ENCODE data around the gene KIRREL2. TPM values are rescaled to one million over a fixed set of nuclear protein-coding genes. Genes with fewer than 3 reads are reported as not detected.

KIRREL2 gene
- total RNA-seq, 4 donors from 2014 or later = not detected

- in situ Hi-C loops (cut with MboI; ENCODE audit: low pct_ligation_motif_present in 1 of 4, low pct_unique_long_range_greater_than_20kb in 1 of 4, low sequenced_read_pairs in 3 of 4) (loop anchor here (5.0 to 10.0 kb wide), 2 partner anchors 52 to 55 kb away; partner anchors contain the start of gene LRFN3 (in 3 of the 4)), intact Hi-C loops (cut with DNase I; ENCODE audit: low total_unique reads) (loop anchor here (5.0 kb wide), 1 partner anchor 52 kb away; no protein-coding TSS in a partner anchor)
- Histone ChIP-seq H3K9me3 (no peaks in the 10 kb centered on the region), H3K36me3 (no peaks in the 10 kb centered on the region), H3K4me3 (no peak overlapping the region), H3K27me3 (peaks cover 14% of the 10 kb centered on the region), H3K27ac (no peak overlapping the region), H3K4me1 (peaks cover 0 to 4% (median 1%) of the 10 kb centered on the region in 4 donors)
- no peak for TF ChIP-seq EP300 (IDR thresholded peaks at IDR 0.05; ENCODE audit: low read depth)
- TF ChIP-seq, protein P1, sequence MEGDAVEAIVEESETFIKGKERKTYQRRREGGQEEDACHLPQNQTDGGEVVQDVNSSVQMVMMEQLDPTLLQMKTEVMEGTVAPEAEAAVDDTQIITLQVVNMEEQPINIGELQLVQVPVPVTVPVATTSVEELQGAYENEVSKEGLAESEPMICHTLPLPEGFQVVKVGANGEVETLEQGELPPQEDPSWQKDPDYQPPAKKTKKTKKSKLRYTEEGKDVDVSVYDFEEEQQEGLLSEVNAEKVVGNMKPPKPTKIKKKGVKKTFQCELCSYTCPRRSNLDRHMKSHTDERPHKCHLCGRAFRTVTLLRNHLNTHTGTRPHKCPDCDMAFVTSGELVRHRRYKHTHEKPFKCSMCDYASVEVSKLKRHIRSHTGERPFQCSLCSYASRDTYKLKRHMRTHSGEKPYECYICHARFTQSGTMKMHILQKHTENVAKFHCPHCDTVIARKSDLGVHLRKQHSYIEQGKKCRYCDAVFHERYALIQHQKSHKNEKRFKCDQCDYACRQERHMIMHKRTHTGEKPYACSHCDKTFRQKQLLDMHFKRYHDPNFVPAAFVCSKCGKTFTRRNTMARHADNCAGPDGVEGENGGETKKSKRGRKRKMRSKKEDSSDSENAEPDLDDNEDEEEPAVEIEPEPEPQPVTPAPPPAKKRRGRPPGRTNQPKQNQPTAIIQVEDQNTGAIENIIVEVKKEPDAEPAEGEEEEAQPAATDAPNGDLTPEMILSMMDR (IDR thresholded peaks at IDR 0.05) = no peak
- no peak for TF ChIP-seq POLR2AphosphoS5 (IDR thresholded peaks at IDR 0.05)
- TF ChIP-seq POLR2A (IDR thresholded peaks at IDR 0.05) = no peak
- 0 to 4% methylated on average over 2 to 28 of the region's 28 CpGs for WGBS, 2 donors (ENCODE audit: low coverage in 1 of 2)
- DNase-seq = peak; percentile 90
Observed at GRCh38 chr19:35879770-35880317, 23.1 kb downstream of the KIRREL2 start.

DNA sequence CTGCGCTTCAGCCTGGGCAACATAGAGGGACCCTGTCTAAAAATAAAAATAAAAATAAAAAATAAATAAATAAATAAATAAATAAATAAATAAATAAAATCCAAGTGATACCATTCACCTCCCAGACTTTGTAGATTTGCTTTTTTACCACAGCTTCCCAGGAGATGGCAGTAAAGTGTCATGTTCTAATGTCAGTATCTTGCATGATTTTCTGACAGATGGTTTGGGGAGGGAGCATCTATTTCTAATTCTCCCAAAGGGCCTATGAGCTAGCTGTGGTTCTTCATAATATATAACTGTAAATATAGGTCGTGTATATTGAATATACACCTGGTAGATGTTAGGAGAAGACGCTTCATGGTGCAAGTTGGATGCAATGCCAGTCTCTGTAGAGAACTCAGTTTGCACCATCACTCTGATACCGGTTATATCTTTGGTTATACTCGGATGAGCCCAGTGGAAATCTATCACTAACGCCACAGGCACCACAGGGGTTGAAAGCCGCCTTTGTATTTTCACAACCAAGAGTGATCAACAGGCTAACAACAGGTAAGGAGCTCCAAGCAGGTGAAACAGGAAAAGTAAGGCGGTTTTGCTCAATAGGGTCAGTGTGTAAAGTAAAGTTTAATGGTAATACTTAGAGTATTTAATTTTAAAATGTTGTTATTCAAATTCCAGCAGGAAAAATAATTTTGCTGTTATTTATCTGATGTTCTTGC is 25.6 kb downstream of the KIRREL2 start:
- 23 to 40% methylated on average over 4 to 8 of the region's 8 CpGs for WGBS, 2 donors (ENCODE audit: low coverage in 1 of 2)

DNA sequence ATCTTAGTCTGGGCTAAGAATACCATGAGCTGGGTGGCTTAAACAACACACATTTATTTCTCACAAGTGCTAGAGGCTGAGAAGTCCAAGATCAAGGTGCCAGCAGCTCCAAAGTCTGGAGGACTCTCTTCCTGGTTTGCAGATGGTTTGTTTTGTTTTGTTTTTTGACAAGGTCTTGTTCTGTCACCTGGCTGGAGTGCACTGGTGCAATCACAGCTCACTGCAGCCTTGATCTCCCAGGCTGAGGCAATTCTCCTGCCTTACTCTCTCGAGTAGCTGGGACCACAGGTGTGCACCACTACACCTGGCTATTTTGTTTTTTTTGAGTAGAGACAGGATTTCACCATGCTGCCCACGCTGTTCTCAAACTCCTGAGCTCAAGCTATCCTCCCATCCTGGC is 27.2 kb downstream of the KIRREL2 start:
- TF ChIP-seq POLR2AphosphoS5 (IDR thresholded peaks at IDR 0.05) = no peak
- TF ChIP-seq, protein P1 (IDR thresholded peaks at IDR 0.05) = no peak
- TF ChIP-seq EP300 (IDR thresholded peaks at IDR 0.05; ENCODE audit: low read depth) = no peak
- no peak for TF ChIP-seq POLR2A (IDR thresholded peaks at IDR 0.05)
- intact Hi-C loops (cut with DNase I; ENCODE audit: low total_unique reads) = loop anchor here (5.0 kb wide), 1 partner anchor 48 kb away; no protein-coding TSS in a partner anchor
- no peak for DNase-seq
- Histone ChIP-seq H3K36me3 (peaks cover 0 to 12% (median 6%) of the 10 kb centered on the region in 4 donors), H3K4me1 (peaks cover 0 to 4% (median 1%) of the 10 kb centered on the region in 4 donors), H3K27me3 (peaks cover 6% of the 10 kb centered on the region), H3K9me3 (no peaks in the 10 kb centered on the region), H3K27ac (no peak overlapping the region), H3K4me3 (no peak overlapping the region)
- in situ Hi-C loops (cut with MboI; ENCODE audit: low pct_ligation_motif_present in 1 of 4, low pct_unique_long_range_greater_than_20kb in 1 of 4, low sequenced_read_pairs in 3 of 4) = loop anchor here (5.0 to 10.0 kb wide), 2 partner anchors 48 to 51 kb away; partner anchors contain the start of gene LRFN3 (in 3 of the 4)
- WGBS, 2 donors (ENCODE audit: low coverage in 1 of 2) = 45 to 46% methylated on average over 2 of the region's 2 CpGs

More for the DNA sequence above, 25.6 kb downstream of the KIRREL2 start:
- H3K27me3 ChIP-seq = peaks cover 14% of the 10 kb centered on the region
- no peak for DNase-seq
- TF ChIP-seq POLR2AphosphoS5 (IDR thresholded peaks at IDR 0.05) (no peak), POLR2A (IDR thresholded peaks at IDR 0.05) (no peak), EP300 (IDR thresholded peaks at IDR 0.05; ENCODE audit: low read depth) (no peak)
- TF ChIP-seq, protein P1 (IDR thresholded peaks at IDR 0.05) = peak; percentile 34 to 66 (median 52)
- no peak overlapping the region for H3K4me3 ChIP-seq
- no peaks in the 10 kb centered on the region for H3K36me3 ChIP-seq
- no peaks in the 10 kb centered on the region for H3K9me3 ChIP-seq
- intact Hi-C loops (cut with DNase I; ENCODE audit: low total_unique reads) (loop anchor here (5.0 kb wide), 1 partner anchor 50 kb away; no protein-coding TSS in a partner anchor), in situ Hi-C loops (cut with MboI; ENCODE audit: low pct_ligation_motif_present in 1 of 4, low pct_unique_long_range_greater_than_20kb in 1 of 4, low sequenced_read_pairs in 3 of 4) (loop anchor here (5.0 to 10.0 kb wide), 2 partner anchors 50 to 53 kb away; partner anchors contain the start of gene LRFN3 (in 3 of the 4))
- H3K27ac ChIP-seq = no peak overlapping the region
- peaks cover 0 to 4% (median 1%) of the 10 kb centered on the region in 4 donors for H3K4me1 ChIP-seq

GRCh38 chr19:35885225-35885738 is 28.6 kb downstream of the KIRREL2 start:
- Histone ChIP-seq H3K4me3 (no peak overlapping the region), H3K27ac (no peak overlapping the region), H3K4me1 (no peaks in the 10 kb centered on the region), H3K27me3 (no peaks in the 10 kb centered on the region), H3K36me3 (peaks cover 0 to 26% (median 13%) of the 10 kb centered on the region in 4 donors), H3K9me3 (no peaks in the 10 kb centered on the region)
- no peak for DNase-seq
- TF ChIP-seq EP300 (IDR thresholded peaks at IDR 0.05; ENCODE audit: low read depth) = no peak
- 80 to 91% methylated on average over 2 to 6 of the region's 6 CpGs for WGBS, 2 donors (ENCODE audit: low coverage in 1 of 2)
- intact Hi-C loops (cut with DNase I; ENCODE audit: low total_unique reads) = no loop called here
- in situ Hi-C loops (cut with MboI; ENCODE audit: low pct_ligation_motif_present in 1 of 4, low pct_unique_long_range_greater_than_20kb in 1 of 4, low sequenced_read_pairs in 3 of 4) = loop anchor here in 3 of 4 donors (10.0 kb wide), 1 partner anchor 50 kb away; the partner anchor contains the start of gene LRFN3 (in 3 of the 3)

Measured in transverse colon (tissue), 4 donors.